ENCODE data around the gene ZFHX3. TPM values are rescaled to one million over a fixed set of nuclear protein-coding genes. Genes with fewer than 3 reads are reported as not detected.

The ZFHX3 gene
- total RNA-seq, 1 donor from 2014 or later, result 3.9 TPM

DNA sequence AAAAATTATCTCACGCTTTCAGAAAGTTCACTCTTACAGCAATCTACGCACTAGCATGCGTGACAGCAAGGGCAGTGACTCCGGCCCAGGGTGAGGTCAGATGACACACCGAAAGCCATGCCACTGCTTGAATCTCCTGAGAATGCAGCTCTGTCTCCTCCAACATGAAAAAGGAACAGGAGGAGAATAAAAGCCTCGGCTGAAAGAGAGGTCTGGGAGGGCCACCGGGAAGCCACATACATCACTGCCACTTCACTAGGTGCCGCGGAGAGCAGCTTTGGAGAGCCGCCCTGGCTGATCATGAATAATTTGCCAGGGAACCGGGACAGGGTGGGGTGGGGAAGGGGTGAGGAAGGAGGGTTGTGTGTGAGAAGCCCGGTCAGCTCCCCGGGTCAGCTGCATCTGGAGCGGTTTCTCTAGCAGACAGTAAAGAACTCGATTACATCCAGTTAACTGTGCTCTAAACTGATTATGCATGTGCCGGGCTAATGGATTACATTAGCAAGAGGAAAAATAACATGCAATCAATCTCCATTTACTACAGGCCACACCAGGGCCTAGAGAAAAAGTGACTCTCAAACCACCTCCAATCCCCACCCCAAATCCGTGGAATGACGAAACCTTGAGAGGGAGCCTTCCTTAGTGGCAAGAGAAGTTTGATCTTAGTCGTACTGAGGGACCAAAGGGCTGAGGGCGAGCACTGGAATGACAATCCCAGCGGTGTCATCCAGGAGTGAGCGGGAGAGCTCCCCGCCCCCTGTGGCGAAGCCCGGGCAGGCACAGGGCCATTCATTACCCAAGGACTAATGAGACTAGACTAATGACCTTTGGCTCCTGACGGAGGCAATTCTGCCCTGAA is 100.3 kb downstream of the ZFHX3 start:
- ATAC-seq, result no peak

DNA sequence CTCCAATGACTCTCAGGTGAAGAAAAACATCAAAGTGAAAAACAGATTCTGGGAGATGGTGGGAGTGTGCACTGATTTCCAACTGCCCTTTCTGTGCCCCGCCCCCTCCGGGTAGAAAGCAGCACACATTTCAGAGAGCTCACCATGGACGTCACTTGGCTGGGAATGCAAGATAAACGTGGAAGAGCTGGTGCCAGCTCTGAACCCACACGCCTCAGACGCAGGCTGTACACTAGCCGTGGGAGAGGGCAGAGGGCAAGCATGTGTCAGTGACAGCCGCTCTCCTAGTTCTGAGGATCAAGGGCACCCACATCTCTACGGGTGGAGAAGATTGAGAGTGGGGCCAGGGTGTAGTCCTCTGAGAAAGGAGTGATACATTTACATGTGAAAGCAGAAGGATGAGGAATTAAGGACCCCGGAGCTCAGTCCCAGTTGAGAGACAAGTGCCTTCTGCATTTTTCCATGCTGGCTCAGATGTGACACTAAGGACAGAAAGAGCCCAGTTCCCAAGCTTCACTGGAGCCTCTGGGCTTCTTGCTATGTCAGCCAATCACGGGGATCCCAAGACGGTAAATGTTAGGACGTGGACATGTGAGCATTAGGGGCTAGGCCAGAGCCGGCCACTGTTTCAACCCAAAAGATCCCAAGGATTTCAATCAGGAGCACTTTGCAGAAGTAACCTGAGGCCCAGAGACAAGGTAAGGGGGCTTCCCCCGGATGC is 101.3 kb downstream of the ZFHX3 start:
- no peak for ATAC-seq

DNA sequence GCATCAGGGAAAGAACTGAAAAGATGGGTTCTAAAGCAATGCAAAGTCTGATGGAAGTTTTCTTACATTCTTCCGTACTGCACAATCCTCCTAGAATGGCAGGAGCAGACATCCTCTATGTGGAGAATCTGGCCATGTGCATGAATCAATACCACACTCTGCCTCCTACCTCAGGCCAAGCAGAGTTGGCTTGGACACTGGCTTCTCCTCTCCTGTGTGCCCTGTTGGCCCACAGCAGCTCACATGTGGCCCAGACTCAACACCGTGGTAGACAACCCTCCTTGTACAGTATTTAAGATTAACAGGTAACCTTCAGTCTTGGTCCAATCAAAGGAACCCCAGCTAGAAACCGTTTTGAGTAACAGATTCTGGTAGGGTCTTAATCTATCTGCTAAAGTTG is 101.9 kb downstream of the ZFHX3 start:
- no peak for ATAC-seq

DNA sequence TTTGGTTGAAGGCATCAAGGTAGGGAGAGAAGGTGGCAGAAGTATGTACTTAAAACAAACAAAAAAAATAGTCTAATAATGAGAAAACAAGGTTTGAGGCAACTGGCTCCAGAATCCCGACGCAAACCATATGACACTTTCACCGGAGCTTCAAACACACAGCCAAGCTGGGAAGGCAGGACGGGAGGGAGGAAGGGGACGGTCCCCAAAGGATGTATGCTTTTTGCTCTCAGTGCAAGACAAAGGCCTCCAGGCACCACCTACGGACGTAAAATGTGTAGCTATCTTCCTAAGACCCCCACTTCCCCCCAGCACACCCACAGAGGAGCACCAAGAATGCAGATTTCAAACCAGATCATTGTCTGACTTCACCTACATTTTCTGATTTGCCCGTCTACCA is 102.3 kb downstream of the ZFHX3 start:
- ATAC-seq, result no peak

DNA sequence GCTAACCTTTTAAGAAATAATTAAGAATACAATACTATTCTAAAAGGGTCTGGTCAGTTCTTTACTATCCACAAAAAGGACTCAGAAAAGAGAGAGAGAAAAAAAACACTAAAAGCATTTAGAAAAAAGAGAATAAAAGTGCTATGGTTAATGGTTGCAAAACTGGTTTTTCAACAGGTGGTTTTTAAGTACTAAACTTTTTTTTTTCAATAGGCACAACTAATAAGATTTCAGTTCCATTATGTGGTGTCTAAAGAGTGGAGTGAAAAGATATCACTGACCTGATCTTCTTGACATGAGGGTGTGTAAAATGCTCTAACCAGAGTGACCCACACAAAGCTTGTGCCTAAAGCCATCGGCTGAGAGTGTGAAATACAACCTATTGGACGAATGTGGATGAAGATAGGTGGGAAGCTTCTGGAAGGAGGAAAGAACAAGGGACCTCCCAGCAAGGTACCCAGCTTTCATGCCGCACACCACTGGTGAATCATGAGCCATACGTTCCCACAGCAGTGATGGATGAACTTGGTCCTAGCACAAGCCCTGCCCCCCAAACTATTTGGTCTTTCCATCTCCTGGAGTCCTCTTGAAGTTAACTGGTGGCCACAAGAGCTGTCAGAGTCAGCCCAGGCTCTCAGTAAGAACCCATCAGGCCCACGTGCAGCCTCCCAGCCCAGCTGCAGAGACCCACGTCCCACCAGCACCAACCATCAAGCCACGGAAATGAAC is 103.0 kb downstream of the ZFHX3 start:
- ATAC-seq, result no peak

DNA sequence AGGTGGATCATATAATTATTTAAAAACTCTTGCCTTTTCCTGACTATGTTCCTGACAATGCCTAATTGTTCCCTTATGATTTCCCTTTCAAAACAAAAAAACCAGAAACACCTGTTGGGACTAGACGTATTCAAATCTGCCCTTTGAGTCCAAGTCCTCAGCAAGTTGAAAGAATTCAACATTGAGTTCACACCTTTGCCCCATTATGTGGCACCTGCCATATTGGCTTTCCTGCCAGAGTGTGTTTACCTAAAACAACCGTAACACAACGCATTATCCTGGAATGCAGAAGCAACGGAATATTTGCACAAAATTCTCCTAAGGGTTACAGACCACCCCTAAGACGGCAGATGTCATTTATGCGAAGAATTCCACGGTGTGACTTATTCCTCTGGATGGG is 105.9 kb downstream of the ZFHX3 start:
- ATAC-seq, result no peak

DNA sequence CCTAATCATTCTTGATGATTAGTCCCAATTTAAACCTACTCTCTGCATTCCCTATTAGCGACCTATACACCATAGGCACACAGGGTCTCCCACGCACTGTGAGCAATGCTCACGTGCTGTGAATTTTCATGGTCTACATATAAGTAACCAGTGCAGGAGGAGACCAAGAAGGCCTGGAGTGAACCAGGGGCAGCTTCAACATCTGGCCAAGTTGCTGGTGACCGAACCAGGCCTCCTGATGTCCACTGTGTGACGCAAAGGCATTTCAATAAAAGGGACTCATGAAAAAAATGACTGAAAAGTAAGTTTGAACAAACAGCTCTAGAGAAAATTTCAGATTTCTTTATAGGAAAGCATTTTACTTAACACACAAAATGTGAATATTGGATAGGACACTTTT is 107.0 kb downstream of the ZFHX3 start:
- no peak for ATAC-seq

DNA sequence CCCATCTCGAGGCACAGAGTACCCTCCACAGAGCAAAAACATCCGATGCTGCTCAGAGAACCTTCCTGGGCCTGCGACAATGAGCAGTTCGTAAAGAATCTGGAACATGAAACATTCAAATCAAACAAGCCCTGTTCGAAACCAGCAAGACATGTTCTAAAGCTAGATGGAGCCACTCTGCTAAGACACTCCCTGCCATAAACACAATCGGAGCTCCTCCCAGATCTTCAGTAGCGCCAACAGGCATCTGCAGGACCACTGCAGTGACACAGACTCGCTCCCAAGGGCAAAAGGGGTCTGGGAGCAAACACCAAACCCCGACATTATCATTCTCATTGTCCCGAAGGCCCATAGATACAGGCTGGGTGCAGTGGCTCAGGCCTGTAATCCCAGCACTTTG is 108.7 kb downstream of the ZFHX3 start:
- peak; percentile 62 for ATAC-seq

DNA sequence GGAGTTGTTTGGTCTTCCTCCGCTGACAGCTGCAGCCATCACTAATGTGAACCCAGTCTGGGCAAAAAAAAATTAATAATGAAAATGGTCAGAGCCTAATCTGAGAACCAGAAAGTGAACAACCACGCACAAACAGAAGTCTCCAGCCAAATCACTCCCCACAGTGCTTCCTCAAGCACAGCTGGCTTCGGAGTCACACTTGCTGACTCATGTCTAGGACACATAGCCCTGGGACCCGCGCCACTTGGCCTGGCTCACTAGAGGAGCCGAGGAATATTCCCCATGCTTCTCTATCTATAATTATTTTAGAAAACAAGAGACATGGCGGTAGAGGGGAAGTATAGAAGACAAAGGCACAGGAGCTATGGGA is 109.1 kb downstream of the ZFHX3 start:
- peak; percentile 76 for ATAC-seq

DNA sequence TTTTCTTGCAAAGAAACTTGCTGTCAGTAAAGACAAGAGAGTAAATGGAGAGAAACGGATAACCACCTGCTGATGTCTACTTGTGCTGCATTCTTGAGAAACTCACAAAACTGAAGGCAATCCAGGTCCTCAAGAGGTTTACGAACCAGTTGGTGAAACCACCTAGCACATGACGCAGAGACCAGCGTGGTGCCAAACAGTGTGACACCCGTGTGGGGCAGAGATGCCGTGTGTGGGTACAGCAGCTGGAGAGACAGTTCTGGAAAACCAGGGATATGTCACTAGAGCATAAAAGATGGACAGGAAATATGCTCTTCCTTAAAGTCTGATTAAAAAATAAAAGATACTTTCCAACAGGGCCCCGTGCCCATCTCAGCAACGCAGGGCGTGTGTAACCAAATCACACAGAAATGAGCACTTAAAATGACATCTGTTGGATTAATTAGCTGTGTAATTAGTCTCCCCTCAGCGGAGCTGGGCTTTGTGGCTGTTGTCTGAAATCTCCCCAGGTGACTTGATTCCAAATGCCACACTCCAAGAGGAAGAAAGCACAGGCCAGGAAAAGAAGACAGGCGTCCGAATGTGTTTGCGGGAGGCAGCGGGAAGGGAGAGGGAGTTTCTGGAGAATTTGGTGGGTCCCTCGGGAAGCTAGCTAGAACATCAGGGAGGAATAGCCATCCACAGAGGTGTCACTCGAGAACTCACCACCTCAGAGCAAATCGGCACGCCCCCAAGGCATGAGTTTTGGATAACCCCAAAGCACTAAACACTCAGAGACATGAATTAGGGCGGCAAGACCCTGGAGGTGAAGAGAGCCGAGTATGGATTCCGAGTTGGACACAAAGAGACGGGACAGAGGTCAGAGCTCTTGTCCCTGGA is 109.8 kb downstream of the ZFHX3 start:
- no peak for ATAC-seq

DNA sequence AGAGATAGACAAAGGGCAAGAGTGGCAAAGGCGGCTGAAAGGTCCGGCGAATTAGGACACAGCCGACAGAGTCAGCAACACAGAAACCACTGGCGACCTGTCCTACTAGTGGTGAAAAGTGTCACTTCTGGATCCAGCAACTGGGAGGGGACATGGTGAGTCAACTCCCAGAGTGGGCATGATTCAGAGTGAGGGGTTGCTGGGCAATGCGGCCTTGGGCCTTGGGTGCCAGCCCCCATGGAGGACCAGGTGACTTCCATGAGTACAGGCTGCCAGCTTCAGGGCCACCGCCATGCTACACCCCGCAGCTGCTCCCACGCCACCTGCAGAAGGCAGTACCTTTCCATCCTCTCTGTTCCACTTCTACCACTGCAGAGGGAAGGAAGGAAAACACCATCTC is 110.6 kb downstream of the ZFHX3 start:
- ATAC-seq, result no peak

DNA sequence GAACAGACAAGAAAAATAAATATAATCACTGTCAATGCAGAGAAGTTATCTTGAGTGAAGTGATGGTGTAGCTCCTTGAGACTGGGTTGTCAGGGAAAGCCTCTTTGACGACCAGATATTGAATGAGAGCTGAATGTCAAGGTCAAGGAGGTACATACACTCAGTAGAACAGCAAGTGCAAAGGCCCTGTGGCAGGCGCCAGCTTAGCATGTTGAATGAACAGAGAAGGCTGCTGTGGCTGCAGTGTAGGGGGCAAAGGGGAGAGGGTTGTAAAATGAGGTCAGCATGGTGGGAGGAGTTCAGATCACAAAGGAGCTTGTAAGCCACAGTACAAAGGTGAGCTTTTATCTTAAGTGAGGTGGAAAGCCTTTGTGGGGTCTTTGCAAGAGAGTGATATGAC is 111.5 kb downstream of the ZFHX3 start:
- ATAC-seq, result no peak

DNA sequence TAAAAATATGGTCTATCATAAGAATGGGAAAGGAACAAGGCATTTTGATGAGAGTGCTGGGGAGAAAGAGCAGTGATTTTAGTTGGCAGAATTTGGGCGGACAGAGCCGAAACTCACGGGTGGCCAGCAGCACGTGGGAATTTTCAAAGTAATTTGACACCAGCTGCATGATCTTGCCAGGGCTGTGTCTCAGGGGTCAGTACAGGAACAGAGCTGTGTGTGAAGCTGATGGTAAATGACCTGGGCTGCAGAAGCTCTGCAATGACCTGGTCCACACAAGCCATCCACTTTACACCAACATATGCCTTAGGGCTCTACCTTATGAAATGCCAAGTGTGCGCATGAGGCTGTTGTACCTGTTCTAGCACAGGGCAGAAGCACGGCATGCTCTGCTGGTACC is 112.0 kb downstream of the ZFHX3 start:
- ATAC-seq, result no peak

DNA sequence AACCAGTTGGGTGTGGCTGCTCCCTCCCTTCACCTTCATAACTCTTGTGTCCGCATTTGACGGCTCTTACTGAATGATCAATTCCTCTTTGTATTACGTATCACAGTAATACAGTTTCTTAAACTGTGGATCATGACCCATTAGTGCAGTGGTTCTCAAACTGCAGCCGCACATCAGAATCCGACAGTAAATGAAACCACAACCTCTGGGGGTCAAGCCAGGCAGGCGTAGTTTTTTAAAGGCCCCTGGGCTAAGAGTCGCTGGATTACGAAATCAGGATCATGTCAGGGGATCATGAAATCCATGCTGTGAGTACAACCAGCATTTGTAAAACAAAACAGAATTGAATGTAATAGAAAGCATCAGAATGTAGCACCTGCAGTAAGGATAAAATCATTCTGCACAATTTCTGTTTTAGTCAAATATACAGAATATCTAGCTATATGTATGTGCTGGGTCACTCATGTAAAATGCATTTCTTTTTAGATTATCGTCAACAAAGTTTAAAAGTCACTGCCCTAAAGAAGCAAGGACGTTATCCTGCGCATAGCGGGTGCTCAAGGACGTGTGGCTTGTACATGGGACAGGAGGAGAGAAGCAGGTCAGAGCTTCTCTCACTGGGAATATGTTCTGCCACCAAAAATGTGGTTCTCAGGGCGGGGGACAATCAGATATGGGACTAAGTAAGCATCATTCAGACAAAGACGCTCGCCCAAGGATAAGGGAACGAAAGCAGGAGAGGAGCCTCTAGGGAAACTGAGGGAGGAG is 113.1 kb downstream of the ZFHX3 start:
- no peak for ATAC-seq

DNA sequence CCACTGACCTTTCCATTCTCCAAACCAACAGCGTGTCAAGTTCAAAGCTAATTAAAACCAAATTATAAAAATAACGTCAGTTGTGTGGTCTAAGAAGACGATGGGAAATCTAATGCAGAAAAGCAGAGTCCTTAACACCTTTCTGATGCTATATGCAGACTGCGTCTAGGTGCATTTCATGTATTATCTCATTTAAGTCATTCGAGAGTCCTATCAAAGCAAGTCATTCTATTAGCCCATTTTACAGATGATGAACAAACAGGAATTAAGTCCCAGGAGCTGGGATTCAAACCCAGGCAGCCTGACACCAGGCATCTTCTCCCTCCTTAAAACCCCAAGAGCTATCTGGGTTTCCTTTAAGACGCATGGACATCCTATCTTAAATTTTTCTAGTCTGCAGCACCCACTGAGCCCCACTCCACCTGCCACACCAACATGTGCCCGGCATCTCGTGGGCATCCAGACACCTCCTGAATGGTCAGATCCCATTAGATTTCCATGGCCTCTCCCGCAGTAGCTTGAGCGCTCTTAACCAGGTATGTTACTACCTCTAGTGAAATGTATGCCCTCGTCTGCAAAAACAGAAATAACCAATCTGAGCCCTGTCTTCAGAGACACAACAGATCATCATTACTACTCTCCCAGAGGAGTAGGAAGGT is 115.1 kb downstream of the ZFHX3 start:
- no peak for ATAC-seq

DNA sequence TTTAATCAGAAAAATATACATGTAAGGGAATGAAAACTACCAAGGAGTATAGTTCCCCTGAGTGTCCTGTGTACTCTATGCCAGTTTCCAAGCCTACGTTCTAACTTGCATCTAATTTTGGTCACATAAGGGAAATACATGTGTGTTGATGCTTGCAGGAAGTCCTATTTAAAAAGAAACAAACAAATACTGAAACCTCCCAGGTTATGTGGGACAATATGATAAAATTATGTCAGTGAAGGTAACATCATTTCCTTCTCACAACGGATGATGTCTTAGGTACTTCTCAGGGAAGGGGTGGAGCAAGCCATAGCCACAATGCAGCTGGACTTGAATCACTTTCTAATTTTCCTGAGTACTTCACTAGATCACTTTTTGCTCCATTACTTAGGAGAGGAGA is 115.9 kb downstream of the ZFHX3 start:
- ATAC-seq, result no peak

DNA sequence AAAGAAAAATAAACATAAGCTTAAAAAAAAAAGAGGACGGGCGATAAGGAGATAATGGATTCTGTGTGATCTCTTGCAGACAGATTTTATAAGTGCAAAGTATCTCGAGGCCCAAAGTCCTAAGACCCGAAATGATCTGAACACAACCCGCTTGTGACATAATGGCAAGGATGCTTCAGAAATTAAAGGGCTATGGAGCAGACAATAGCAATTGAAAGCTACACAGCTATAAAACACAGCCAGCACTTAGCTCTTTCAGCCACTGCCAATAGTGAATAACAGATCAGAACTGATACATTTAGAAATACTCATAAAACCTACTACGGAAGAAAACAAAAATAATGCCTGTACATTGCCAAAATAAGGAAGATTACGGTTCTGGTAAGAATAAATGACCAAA is 117.5 kb downstream of the ZFHX3 start:
- ATAC-seq, result no peak

DNA sequence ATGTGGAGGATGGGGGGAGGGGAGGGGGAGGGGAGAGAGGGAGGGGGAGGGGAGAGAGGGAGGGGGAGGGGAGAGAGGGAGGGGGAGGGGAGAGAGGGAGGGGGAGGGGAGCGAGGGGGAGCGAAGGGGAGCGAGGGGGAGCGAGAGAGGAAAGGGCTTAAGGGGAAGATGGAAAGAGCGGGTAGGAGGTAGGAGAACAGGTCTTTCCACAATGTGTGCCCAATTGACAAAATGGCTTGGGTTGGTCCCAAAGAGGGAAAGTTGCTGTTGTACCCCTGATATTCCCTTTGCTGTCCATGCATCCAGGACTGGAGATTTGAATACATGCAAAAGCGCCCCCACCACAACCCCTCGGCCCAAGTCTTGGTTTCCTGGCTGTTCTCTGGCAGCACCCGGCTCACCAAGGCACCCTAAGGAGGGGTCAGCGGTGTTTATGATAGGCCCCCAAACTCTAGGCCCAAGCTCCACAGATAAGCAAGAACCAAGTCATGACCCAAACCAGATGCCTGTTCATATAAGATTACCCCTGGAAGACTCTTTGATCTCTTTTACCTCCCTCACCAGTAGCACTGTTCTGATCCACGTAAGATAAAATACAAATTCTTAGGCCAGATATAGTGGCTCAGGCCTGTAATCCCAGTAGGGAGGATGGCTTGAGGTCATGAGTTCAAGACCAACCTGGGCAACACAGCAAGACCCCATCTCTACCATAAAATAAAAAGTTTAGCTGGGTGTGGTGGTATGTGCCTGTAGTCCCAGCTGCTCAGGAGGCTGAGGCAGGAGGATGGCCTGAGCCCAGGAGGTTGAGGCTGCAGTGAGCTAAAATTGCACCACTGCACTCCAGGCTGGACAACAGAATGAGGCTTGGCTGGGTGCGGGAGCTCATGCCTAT is 119.6 kb downstream of the ZFHX3 start:
- ATAC-seq, result no peak

DNA sequence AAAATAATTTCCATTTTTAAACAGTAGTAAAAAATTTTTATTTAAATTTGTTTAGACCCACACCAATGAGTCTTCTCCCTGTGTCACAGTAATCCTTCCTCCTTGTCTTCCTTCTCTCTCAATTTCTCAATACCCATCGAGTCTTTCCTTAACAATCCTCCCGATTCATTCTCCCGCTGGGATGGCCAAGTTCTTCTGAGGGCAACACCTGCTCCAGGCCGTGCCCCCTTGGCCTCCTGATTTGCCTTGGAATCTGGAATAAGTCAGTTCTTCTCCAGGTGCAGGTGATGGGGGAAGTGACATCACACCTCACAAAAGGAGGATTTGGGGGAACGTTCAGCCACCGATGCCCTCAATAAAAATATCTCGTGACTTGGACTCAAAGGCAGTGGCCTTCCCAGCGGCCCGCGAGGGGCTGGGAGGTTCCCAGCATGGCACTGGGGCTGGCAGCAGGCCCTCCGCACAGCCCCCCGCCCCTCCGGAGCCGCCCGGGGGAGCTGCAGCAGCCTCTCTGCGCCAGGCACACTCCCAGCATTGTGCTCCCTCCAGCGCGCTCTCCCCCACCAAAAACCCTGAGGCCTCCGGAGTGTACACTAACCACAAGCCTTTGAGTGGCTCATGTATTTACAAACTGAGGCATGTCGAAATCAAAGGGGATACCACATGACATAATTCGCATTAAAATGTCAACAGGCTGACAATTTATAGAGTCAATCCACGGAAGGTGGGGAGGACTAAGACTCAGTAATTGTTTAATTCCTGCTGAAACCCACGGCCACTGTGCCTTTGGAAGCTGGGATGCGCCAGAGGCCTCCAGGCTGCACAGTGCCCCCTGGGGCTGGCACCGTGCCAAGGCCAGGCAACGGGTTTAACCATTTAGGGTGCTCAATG is 120.5 kb downstream of the ZFHX3 start:
- peak; percentile 92 for ATAC-seq

Measured in esophagus mucosa (tissue), 1 donor.